Liver (tissue), 3 donors: ENCODE results near the gene NRG2.

Experiments
- ATF3 ChIP-seq: IDR thresholded peaks from 2 replicates; pipeline ENCODE4 v1.6.1; 2016; ENCODE audit warnings: antibody characterized with exemption
- CTCF ChIP-seq: fragments of 150-350 bp; IDR thresholded peaks from 2 replicates; pipeline ENCODE4 v1.5.1; 2017; ENCODE audit warnings: improper control_type of control experiment, low read depth, low read length; ENCODE audit not compliant: missing input control
- FOXA1 ChIP-seq: IDR thresholded peaks from 2 replicates; pipeline ENCODE4 v1.6.1; 2016; ENCODE audit warnings: antibody characterized with exemption
- REST ChIP-seq: IDR thresholded peaks from 2 replicates; pipeline ENCODE4 v1.6.1; 2016; ENCODE audit warnings: antibody characterized with exemption, mild to moderate bottlenecking
- TAF1 ChIP-seq: conservative IDR thresholded peaks from 2 replicates; pipeline ENCODE4 v1.6.1; 2016; ENCODE audit warnings: antibody characterized with exemption, mild to moderate bottlenecking
- donor health status: healthy.
- donor health status: healthy.

- TF ChIP-seq ATF3 = no peak
- peak; percentile 94 for TF ChIP-seq CTCF
- TF ChIP-seq TAF1 = no peak
- TF ChIP-seq REST = no peak
- TF ChIP-seq FOXA1 = no peak
Measured at GRCh38 chr5:139863855-139864558, 179.1 kb downstream of the NRG2 start.
